Measurements from ENCODE around the gene H2BK1. TPM values are rescaled to one million over a fixed set of nuclear protein-coding genes. Genes with fewer than 3 reads are reported as not detected.

The H2BK1 gene
- total RNA-seq, 8 experiments from 2014 or later, result 0.96 TPM; not detected in 7

DNA sequence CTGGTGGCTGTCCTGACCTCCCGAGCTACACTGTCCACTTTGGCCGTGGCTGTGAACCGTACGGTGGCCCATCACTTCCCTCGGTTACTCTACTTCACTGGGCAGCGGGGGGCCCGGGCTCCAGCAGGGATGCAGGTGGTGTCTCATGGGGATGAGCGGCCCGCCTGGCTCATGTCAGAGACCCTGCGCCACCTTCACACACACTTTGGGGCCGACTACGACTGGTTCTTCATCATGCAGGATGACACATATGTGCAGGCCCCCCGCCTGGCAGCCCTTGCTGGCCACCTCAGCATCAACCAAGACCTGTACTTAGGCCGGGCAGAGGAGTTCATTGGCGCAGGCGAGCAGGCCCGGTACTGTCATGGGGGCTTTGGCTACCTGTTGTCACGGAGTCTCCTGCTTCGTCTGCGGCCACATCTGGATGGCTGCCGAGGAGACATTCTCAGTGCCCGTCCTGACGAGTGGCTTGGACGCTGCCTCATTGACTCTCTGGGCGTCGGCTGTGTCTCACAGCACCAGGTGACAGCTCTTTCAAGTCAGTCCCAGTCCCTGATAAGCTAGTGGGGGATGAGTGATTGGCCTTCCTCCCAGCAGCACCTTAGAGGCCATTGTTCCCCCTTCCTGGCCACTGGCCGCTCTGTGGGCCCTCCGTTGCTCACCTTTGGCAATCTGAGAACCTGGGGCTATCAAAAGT, 25.0 kb upstream of the H2BK1 start:
- in situ Hi-C loops (cut with MboI; ENCODE audit: low pct_unique_long_range_greater_than_20kb in 2 of 9, low sequenced_read_pairs in 9 of 9, unreplicated experiment in 9 of 9), result no loop called here
- Histone ChIP-seq H3K4me3 (no peak overlapping the region), H3K27ac (no peak overlapping the region), H3K4me1 (replicated peaks in 1 of 2) (peaks cover 14 to 19% of the 10 kb centered on the region in 2 donors)
- ATAC-seq (replicated peaks in 6 of 8), result no peak
- WGBS, 10 experiments, result 85 to 100% (median 94%) methylated on average over 1 to 8 of the region's 28 CpGs; no CpG with 5 or more reads in 3 of the 10 experiments

DNA sequence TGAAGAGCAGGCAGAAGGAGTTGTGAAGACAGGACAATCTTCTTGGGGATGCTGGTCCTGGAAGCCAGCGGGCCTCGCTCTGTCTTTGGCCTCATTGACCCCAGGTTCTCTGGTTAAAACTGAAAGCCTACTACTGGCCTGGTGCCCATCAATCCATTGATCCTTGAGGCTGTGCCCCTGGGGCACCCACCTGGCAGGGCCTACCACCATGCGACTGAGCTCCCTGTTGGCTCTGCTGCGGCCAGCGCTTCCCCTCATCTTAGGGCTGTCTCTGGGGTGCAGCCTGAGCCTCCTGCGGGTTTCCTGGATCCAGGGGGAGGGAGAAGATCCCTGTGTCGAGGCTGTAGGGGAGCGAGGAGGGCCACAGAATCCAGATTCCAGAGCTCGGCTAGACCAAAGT, 23.5 kb upstream of the H2BK1 start:
- Histone ChIP-seq H3K4me3 (peak overlapping the region; percentile 75 to 99 (median 95)), H3K4me1 (replicated peaks in 1 of 2) (peaks cover 14% of the 10 kb centered on the region in 2 donors), H3K27ac (no peak overlapping the region)
- in situ Hi-C loops (cut with MboI; ENCODE audit: low pct_unique_long_range_greater_than_20kb in 2 of 9, low sequenced_read_pairs in 9 of 9, unreplicated experiment in 9 of 9), result no loop called here
- no peak for ATAC-seq (replicated peaks in 6 of 8)
- 68 to 94% (median 83%) methylated on average over 1 to 8 of the region's 9 CpGs; no CpG with 5 or more reads in 5 of the 10 experiments for WGBS, 10 experiments

- WGBS, 10 experiments, result 0 to 69% (median 0%) methylated on average over 1 to 10 of the region's 36 CpGs; no CpG with 5 or more reads in 4 of the 10 experiments
Observed at GRCh38 chr7:151232917-151233701, 22.8 kb upstream of the H2BK1 start.

GRCh38 chr7:151232091-151232916, 22.0 kb upstream of the H2BK1 start, which contains the start of gene CHPF2:
TSS of gene CHPF2 (plus strand) at chr7:151232483. CDS start at chr7:151234012, 1,529 bp downstream.
- peak within 1 kb of the TSS; percentile 94 to 98 for H3K27ac ChIP-seq
- ATAC-seq (replicated peaks in 6 of 8), result peak; percentile 84 to 92 (median 88)
- peaks cover 14 to 19% of the 10 kb centered on the region in 2 donors for H3K4me1 ChIP-seq (replicated peaks in 1 of 2)
- peak within 1 kb of the TSS; percentile 75 to 99 (median 95) for H3K4me3 ChIP-seq
- in situ Hi-C loops (cut with MboI; ENCODE audit: low pct_unique_long_range_greater_than_20kb in 2 of 9, low sequenced_read_pairs in 9 of 9, unreplicated experiment in 9 of 9), result no loop called here
- 0 to 26% (median 1%) methylated on average over 2 to 14 of the region's 79 CpGs; no CpG with 5 or more reads in 2 of the 10 experiments for WGBS, 10 experiments

More at GRCh38 chr7:151232917-151233701, 22.8 kb upstream of the H2BK1 start:
- in situ Hi-C loops (cut with MboI; ENCODE audit: low pct_unique_long_range_greater_than_20kb in 2 of 9, low sequenced_read_pairs in 9 of 9, unreplicated experiment in 9 of 9), result no loop called here
- Histone ChIP-seq H3K4me3 (peak overlapping the region; percentile 75 to 99 (median 95)), H3K4me1 (replicated peaks in 1 of 2) (peaks cover 14 to 16% of the 10 kb centered on the region in 2 donors), H3K27ac (peak overlapping the region; percentile 94 to 98)
- ATAC-seq (replicated peaks in 6 of 8), result peak; percentile 37 to 71 (median 57)

GRCh38 chr7:151231080-151231479, 20.8 kb upstream of the H2BK1 start:
- H3K27ac ChIP-seq, result no peak overlapping the region
- WGBS, 10 experiments, result 43 to 83% (median 71%) methylated on average over 1 of the region's 1 CpG; no CpG with 5 or more reads in 5 of the 10 experiments
- no peak overlapping the region for H3K4me3 ChIP-seq
- peaks cover 14 to 20% of the 10 kb centered on the region in 2 donors for H3K4me1 ChIP-seq (replicated peaks in 1 of 2)
- no peak for ATAC-seq (replicated peaks in 6 of 8)
- in situ Hi-C loops (cut with MboI; ENCODE audit: low pct_unique_long_range_greater_than_20kb in 2 of 9, low sequenced_read_pairs in 9 of 9, unreplicated experiment in 9 of 9), result no loop called here

DNA sequence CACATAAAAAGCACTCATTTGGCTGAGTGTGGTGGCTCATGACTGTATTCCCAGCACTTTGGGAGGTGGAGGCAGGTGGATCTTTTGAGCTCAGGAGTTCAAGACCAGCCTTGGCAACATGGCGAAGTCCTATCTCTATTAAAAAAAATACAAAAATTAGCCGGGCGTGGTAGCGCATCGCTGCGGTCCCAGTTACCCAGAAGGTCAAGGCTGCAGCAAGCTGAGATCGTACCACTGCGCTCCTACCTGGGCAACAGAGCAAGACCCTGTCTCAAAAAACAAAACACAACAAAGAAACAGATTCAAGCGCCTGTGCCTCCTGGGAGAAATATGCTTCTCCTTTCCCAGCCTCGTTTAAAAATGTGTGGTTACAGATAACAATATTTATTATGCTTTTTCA, 19.0 kb upstream of the H2BK1 start:
- Histone ChIP-seq H3K4me1 (replicated peaks in 1 of 2) (peaks cover 19 to 27% of the 10 kb centered on the region in 2 donors), H3K27ac (no peak overlapping the region), H3K4me3 (no peak overlapping the region)
- no peak for ATAC-seq (replicated peaks in 6 of 8)
- 40 to 100% (median 94%) methylated on average over 1 to 8 of the region's 10 CpGs; no CpG with 5 or more reads in 2 of the 10 experiments for WGBS, 10 experiments
- in situ Hi-C loops (cut with MboI; ENCODE audit: low pct_unique_long_range_greater_than_20kb in 2 of 9, low sequenced_read_pairs in 9 of 9, unreplicated experiment in 9 of 9), result no loop called here

- Histone ChIP-seq H3K27ac (peak overlapping the region in 1 of 2 donors; percentile 71), H3K4me1 (replicated peaks in 1 of 2) (peaks cover 10 to 19% of the 10 kb centered on the region in 2 donors), H3K4me3 (peak overlapping the region; percentile 40 to 52 (median 49))
- in situ Hi-C loops (cut with MboI; ENCODE audit: low pct_unique_long_range_greater_than_20kb in 2 of 9, low sequenced_read_pairs in 9 of 9, unreplicated experiment in 9 of 9), result no loop called here
- WGBS, 10 experiments, result 20 to 100% (median 74%) methylated on average over 2 to 8 of the region's 10 CpGs
- ATAC-seq (replicated peaks in 6 of 8), result no peak
Observed at GRCh38 chr7:151228024-151228866, 18.0 kb upstream of the H2BK1 start.

GRCh38 chr7:151226875-151227782, 16.8 kb upstream of the H2BK1 start, which contains the start of gene ABCF2:
TSS of gene ABCF2 (minus strand) at chr7:151227205. CDS start at chr7:151226458, 747 bp downstream.
- peak; percentile 95 to 99 (median 98) for ATAC-seq (replicated peaks in 6 of 8)
- 0 to 1% (median 0%) methylated on average over 1 to 15 of the region's 68 CpGs; no CpG with 5 or more reads in 3 of the 10 experiments for WGBS, 10 experiments
- H3K4me3 ChIP-seq, result peak within 1 kb of the TSS; percentile 40 to 52 (median 49)
- peaks cover 10 to 19% of the 10 kb centered on the region in 2 donors for H3K4me1 ChIP-seq (replicated peaks in 1 of 2)
- H3K27ac ChIP-seq, result peak within 1 kb of the TSS; percentile 69 to 71
- in situ Hi-C loops (cut with MboI; ENCODE audit: low pct_unique_long_range_greater_than_20kb in 2 of 9, low sequenced_read_pairs in 9 of 9, unreplicated experiment in 9 of 9), result no loop called here

DNA sequence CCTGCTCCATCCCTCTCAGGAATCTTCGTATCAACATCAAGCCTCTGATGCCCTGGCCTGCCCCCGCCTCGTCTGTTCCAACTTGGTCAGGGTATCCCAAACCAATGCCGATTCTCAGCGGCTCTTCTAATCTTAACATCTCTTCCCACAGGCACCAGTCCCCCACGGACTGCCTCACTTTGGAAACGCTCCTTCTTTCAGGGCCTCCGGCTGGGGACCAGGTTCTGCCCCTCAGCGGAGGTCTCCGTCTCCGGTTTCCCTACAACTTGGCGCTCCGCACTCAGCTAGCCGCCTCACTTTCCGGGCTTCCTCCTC, 16.2 kb upstream of the H2BK1 start:
- WGBS, 10 experiments, result 0 to 8% (median 0%) methylated on average over 2 to 8 of the region's 15 CpGs; no CpG with 5 or more reads in 2 of the 10 experiments
- in situ Hi-C loops (cut with MboI; ENCODE audit: low pct_unique_long_range_greater_than_20kb in 2 of 9, low sequenced_read_pairs in 9 of 9, unreplicated experiment in 9 of 9), result no loop called here
- Histone ChIP-seq H3K27ac (peak overlapping the region; percentile 11 to 12), H3K4me1 (replicated peaks in 1 of 2) (peaks cover 6 to 15% of the 10 kb centered on the region in 2 donors), H3K4me3 (peak overlapping the region; percentile 40 to 52 (median 49))
- ATAC-seq (replicated peaks in 6 of 8), result peak in 3 of 8 experiments; percentile 3 to 18 (median 10)

DNA sequence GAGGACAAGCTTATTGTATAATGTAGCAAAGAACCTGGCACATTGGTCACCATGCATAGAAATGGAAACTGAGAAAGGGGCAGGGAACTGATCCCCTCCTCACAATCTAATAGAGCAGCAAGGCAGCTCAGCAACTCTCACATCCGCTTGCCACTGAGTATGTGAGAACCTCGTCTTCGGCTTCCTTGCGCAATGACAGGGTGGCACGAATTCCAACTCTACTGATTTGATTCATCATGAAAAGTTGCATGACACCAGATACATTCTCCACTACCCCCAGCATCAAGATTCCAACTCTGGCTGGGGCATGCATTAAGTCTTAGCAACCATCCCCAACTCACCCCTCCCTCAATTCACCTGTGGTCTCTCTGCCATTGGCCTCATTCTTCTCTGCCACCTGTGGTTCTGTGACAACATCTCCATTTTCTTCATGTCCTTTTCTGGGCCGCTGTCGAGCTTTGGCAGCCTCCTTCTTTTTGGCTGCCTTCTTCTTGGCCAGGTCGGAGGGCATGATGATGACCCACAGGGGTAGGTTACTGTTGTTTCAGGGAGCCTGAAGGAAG, 15.7 kb upstream of the H2BK1 start:
- in situ Hi-C loops (cut with MboI; ENCODE audit: low pct_unique_long_range_greater_than_20kb in 2 of 9, low sequenced_read_pairs in 9 of 9, unreplicated experiment in 9 of 9), result no loop called here
- no peak for ATAC-seq (replicated peaks in 6 of 8)
- Histone ChIP-seq H3K27ac (no peak overlapping the region), H3K4me1 (replicated peaks in 1 of 2) (peaks cover 5 to 14% of the 10 kb centered on the region in 2 donors), H3K4me3 (peak overlapping the region; percentile 40 to 52 (median 49))
- 0 to 75% (median 36%) methylated on average over 1 to 6 of the region's 8 CpGs; no CpG with 5 or more reads in 1 of the 10 experiments for WGBS, 10 experiments

DNA sequence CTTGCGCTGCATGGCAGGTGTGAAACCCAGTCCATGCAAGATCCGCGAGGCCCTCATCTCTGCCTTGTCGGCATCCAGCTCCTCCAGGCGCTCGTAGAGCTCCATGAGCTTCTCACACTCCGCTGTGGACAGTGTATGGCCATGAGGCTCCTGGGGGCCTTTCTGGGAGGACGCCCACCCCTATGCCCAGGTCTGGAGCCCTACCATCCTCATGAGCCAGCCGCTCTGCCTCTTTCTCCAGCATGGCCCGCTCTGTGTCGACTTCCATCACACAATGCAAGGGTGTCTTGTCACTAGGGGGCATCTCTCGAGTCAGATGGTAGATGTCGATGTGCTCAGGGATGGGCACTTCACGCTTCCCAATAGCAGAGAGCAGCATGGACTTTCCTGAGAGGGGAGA, 13.4 kb upstream of the H2BK1 start:
- WGBS, 10 experiments, result 85 to 100% (median 92%) methylated on average over 1 to 8 of the region's 14 CpGs; no CpG with 5 or more reads in 2 of the 10 experiments
- in situ Hi-C loops (cut with MboI; ENCODE audit: low pct_unique_long_range_greater_than_20kb in 2 of 9, low sequenced_read_pairs in 9 of 9, unreplicated experiment in 9 of 9), result no loop called here
- no peak overlapping the region for H3K4me3 ChIP-seq
- no peak for ATAC-seq (replicated peaks in 6 of 8)
- H3K4me1 ChIP-seq (replicated peaks in 1 of 2), result peaks cover 5 to 14% of the 10 kb centered on the region in 2 donors
- H3K27ac ChIP-seq, result no peak overlapping the region

Data from motor neuron (in vitro differentiated cells).